Tibial artery (tissue), 4 donors: Measurements from ENCODE around the gene ZC3HAV1L.

Experiments
- DNase-seq, 2 donors: peaks; one replicate each; pipeline ENCODE4 v3.0.0-alpha.2; 2019
- H3K27ac ChIP-seq, 2 donors: fragments of 200-600 bp; sonication (generic) in 1 of 2; 1 replicate in 1 of 2; 2 replicates in 1 of 2; pipeline ENCODE4 v1.5.1; 2018 to 2019; ENCODE audit warnings: mild to moderate bottlenecking in 1 of 2
- H3K27me3 ChIP-seq, 2 donors: fragments of 200-600 bp; sonication (generic) in 1 of 2; one replicate each; pipeline versions ENCODE4 v1.5.1 to v1.6.0; 2016 to 2019
- H3K36me3 ChIP-seq, 3 donors: fragments of 200-600 bp; sonication (generic) in 2 of 3; one replicate each; pipeline ENCODE4 v1.5.1; 2016 to 2019; ENCODE audit warnings: mild to moderate bottlenecking in 2 of 3
- H3K4me1 ChIP-seq, 4 donors: fragments of 200-600 bp; sonication (generic) in 2 of 4; 1 replicate in 3 of 4; 2 replicates in 1 of 4; pipeline ENCODE4 v1.5.1; 2016 to 2019
- H3K4me3 ChIP-seq, 2 donors: fragments of 200-600 bp; sonication (generic) in 1 of 2; 1 replicate in 1 of 2; 2 replicates in 1 of 2; pipeline ENCODE4 v1.5.1; 2018 to 2019; ENCODE audit warnings: mild to moderate bottlenecking in 2 of 2
- H3K9me3 ChIP-seq, 3 donors: fragments of 200-600 bp; sonication (generic) in 1 of 3; one replicate each; pipeline ENCODE4 v1.5.1; 2016 to 2019
- intact Hi-C: fragments of 100-400 bp; cut with DNase I; formaldehyde crosslinking; loops from one replicate; pipeline ENCODE4 v1.15.0; 2023; ENCODE audit warnings: low total_unique reads
- TF ChIP-seq, protein P1 (sequence below), 2 experiments: fragments of 200-600 bp in 1 of 2; fragments of 450-650 bp in 1 of 2; IDR thresholded peaks; one replicate each; pipeline ENCODE4 v1.5.1; 2017 to 2019; ENCODE audit warnings: antibody characterized with exemption in 2 of 2, mild to moderate bottlenecking in 1 of 2, moderate library complexity in 1 of 2

ZC3HAV1L gene

DNA sequence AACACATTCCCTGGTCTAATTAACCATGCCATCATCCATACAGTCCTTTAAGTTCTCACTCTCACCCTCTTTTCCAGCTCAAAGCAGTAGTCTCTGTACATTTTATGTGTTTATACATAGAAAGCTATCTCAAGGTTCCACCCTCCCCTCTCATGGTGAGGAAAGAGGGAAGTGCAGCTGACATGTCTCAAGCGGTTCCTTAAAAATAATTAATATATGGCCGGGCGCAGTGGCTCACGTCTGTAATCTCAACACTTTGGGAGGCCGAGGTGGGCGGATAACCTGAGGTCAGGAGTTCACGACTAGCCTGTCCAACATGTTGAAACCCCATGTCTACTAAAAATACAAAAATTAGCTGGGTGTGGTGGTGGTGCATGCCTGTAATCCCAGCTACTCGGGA, 37.0 kb upstream of the ZC3HAV1L start:
- peaks cover 45 to 77% (median 59%) of the 10 kb centered on the region in 3 donors for H3K36me3 ChIP-seq
- H3K9me3 ChIP-seq = no peaks in the 10 kb centered on the region
- H3K27me3 ChIP-seq = no peaks in the 10 kb centered on the region
- TF ChIP-seq, protein P1, sequence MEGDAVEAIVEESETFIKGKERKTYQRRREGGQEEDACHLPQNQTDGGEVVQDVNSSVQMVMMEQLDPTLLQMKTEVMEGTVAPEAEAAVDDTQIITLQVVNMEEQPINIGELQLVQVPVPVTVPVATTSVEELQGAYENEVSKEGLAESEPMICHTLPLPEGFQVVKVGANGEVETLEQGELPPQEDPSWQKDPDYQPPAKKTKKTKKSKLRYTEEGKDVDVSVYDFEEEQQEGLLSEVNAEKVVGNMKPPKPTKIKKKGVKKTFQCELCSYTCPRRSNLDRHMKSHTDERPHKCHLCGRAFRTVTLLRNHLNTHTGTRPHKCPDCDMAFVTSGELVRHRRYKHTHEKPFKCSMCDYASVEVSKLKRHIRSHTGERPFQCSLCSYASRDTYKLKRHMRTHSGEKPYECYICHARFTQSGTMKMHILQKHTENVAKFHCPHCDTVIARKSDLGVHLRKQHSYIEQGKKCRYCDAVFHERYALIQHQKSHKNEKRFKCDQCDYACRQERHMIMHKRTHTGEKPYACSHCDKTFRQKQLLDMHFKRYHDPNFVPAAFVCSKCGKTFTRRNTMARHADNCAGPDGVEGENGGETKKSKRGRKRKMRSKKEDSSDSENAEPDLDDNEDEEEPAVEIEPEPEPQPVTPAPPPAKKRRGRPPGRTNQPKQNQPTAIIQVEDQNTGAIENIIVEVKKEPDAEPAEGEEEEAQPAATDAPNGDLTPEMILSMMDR (IDR thresholded peaks at IDR 0.05) = no peak
- no peak overlapping the region for H3K4me3 ChIP-seq
- no peak for DNase-seq
- intact Hi-C loops = loop anchor here (10.0 kb wide), 1 partner anchor 188 kb away; no protein-coding TSS in a partner anchor
- H3K4me1 ChIP-seq = peaks cover 0 to 3% (median 1%) of the 10 kb centered on the region in 4 donors
- H3K27ac ChIP-seq = no peak overlapping the region

- intact Hi-C loops = loop anchor here (10.0 kb wide), 1 partner anchor 187 kb away; no protein-coding TSS in a partner anchor
- Histone ChIP-seq H3K27me3 (no peaks in the 10 kb centered on the region), H3K9me3 (no peaks in the 10 kb centered on the region), H3K27ac (no peak overlapping the region), H3K4me1 (peaks cover 0 to 3% (median 1%) of the 10 kb centered on the region in 4 donors), H3K4me3 (no peak overlapping the region), H3K36me3 (peaks cover 41 to 77% (median 59%) of the 10 kb centered on the region in 3 donors)
- TF ChIP-seq, protein P1 (IDR thresholded peaks at IDR 0.05) = no peak
- DNase-seq = no peak
Measured at GRCh38 chr7:139071680-139072079, 35.8 kb upstream of the ZC3HAV1L start.

DNA sequence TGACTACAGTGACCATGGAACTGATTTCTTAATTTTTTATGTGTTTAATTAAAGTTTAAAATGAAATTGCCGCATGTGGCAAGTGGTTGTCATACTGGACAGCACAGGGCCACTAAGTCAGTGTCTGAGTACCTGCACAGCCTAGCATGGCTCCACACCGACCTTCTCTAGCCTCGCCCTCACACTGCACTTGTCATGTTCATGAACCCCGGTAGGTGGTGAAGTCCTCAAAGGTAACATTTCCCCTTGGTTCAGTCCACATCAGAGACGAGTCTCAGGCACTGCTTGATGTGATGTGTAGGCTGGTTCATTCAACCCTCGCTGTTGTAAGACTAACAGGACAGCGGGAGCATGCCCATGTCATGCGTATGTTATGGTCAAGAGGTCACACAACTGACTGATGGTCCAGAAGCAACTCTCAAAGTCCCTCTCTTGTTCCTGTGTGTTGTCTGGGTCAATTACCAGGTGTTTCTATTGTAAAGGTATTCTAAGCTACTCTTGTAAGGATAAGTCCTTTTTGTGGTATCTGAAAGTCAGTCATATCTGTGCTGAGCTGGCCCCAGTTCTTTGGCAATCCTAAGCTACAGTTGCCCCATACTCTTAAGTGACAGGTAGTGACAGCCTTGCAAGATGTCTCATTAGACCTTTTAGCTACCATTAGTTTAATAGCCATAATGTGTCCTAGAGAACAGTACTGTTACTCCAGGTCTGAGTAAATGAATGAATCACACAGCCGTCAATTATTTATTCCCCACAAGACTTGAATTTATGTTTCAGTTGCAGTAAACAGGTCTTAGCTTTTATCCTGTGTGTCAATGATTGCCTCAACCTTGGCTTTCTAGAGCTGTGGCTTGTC, 32.9 kb upstream of the ZC3HAV1L start:
- Histone ChIP-seq H3K4me3 (no peak overlapping the region), H3K36me3 (peaks cover 49 to 94% (median 67%) of the 10 kb centered on the region in 3 donors), H3K4me1 (no peaks in the 10 kb centered on the region), H3K27me3 (no peaks in the 10 kb centered on the region), H3K9me3 (no peaks in the 10 kb centered on the region), H3K27ac (no peak overlapping the region)
- TF ChIP-seq, protein P1 (IDR thresholded peaks at IDR 0.05) = no peak
- intact Hi-C loops = no loop called here
- no peak for DNase-seq

- Histone ChIP-seq H3K4me1 (no peaks in the 10 kb centered on the region), H3K9me3 (no peaks in the 10 kb centered on the region), H3K27me3 (no peaks in the 10 kb centered on the region), H3K27ac (no peak overlapping the region), H3K36me3 (peaks cover 36 to 90% (median 55%) of the 10 kb centered on the region in 3 donors), H3K4me3 (no peak overlapping the region)
- DNase-seq = no peak
- TF ChIP-seq, protein P1 (IDR thresholded peaks at IDR 0.05) = no peak
- intact Hi-C loops = no loop called here
Measured at GRCh38 chr7:139066315-139066714, 30.5 kb upstream of the ZC3HAV1L start.

DNA sequence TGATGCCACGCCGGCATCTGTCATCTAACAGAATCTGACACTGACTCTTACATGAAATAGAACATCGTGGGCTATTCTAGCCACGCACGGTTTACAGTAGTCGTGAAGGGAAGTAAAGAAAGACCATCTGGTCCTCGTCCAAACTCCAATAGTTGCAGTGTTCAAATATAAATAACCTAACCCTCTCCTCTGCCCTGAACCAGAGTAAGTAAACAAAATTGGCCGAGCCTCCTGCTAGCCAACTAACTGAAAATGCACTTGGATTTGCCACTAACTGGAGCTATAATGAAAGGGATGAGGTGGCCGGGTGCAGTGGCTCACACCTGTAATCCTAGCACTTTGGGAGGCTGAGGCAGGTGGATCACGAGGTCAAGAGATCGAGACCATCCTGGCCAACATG, 29.5 kb upstream of the ZC3HAV1L start:
- H3K27me3 ChIP-seq = no peaks in the 10 kb centered on the region
- no peak for DNase-seq
- no peak overlapping the region for H3K4me3 ChIP-seq
- intact Hi-C loops = no loop called here
- TF ChIP-seq, protein P1 (IDR thresholded peaks at IDR 0.05) = no peak
- no peaks in the 10 kb centered on the region for H3K4me1 ChIP-seq
- no peaks in the 10 kb centered on the region for H3K9me3 ChIP-seq
- H3K27ac ChIP-seq = no peak overlapping the region
- H3K36me3 ChIP-seq = peaks cover 42 to 92% (median 63%) of the 10 kb centered on the region in 3 donors
